OCI-LY7 (cell line): Measurements from ENCODE around the gene COPZ2. TPM values are rescaled to one million over a fixed set of nuclear protein-coding genes. Genes with fewer than 3 reads are reported as not detected.
A peak's percentile ranks its signal among the peaks of the same experiment; 100 is the strongest.
"Not testable (repeated sequence)": the region's sequence is repeated elsewhere in the genome, so short reads cannot be mapped to it uniquely, and the experiment has no call there.

Source experiments
- BruUV-seq: library from RNA; stranded (reverse); fragments of 400-500 nt; replicated peaks from 2 replicates; lab custom pipeline; 2021; lab: Mats Ljungman, UMichigan
- CTCF ChIA-PET: fragments of 300-600 bp; sonication (Branson Sonifier 250); formaldehyde crosslinking; loops from one replicate; lab custom pipeline; 2022; ENCODE audit warnings: antibody characterized with exemption; ENCODE audit not compliant: unreplicated experiment; lab: Charles Lee
- POLR2A ChIA-PET: fragments of 300-600 bp; sonication (Branson Sonifier 250); formaldehyde crosslinking; loops from one replicate; lab custom pipeline; 2022; ENCODE audit warnings: antibody characterized with exemption; lab: Charles Lee
- DNase-seq: peaks from one replicate; pipeline ENCODE4 v3.0.0-alpha.2; 2015; ENCODE audit warnings: low spot score
- H2AFZ ChIP-seq: fragments of 200-600 bp; sonication (generic), shearing (Covaris generic); 2 replicates; pipeline ENCODE4 v1.6.1; 2014; ENCODE audit warnings: mild to moderate bottlenecking, antibody characterized with exemption, low read length, moderate library complexity
- H3K27ac ChIP-seq: fragments of 200-600 bp; sonication (generic); 2 replicates; pipeline ENCODE4 v1.5.1; 2014; ENCODE audit warnings: mixed run types, low read depth, mild to moderate bottlenecking, moderate library complexity, low read length, inconsistent platforms; ENCODE audit not compliant: poor library complexity, severe bottlenecking
- H3K36me3 ChIP-seq: fragments of 200-600 bp; sonication (generic); 2 replicates; pipeline ENCODE4 v1.6.1; 2014; ENCODE audit warnings: mild to moderate bottlenecking, antibody characterized with exemption, low read length, moderate library complexity, mixed read lengths; ENCODE audit not compliant: insufficient read depth
- H3K4me1 ChIP-seq: fragments of 200-600 bp; sonication (generic); 2 replicates; pipeline ENCODE4 v1.5.1; 2014; ENCODE audit warnings: mild to moderate bottlenecking, low read length; ENCODE audit not compliant: insufficient read depth, poor library complexity, severe bottlenecking
- H3K4me2 ChIP-seq: fragments of 200-600 bp; sonication (generic); 2 replicates; pipeline ENCODE4 v1.6.1; 2014; ENCODE audit warnings: mild to moderate bottlenecking, low read length
- H3K4me3 ChIP-seq: fragments of 200-600 bp; sonication (generic); 2 replicates; pipeline ENCODE4 v1.5.1; 2014; ENCODE audit warnings: mild to moderate bottlenecking, low read depth, low read length; ENCODE audit not compliant: poor library complexity, severe bottlenecking
- H3K79me2 ChIP-seq: fragments of 200-600 bp; sonication (generic); 2 replicates; pipeline ENCODE4 v1.6.1; 2016; ENCODE audit warnings: low read depth, mild to moderate bottlenecking, low read length, moderate library complexity, mixed read lengths; ENCODE audit not compliant: insufficient read depth
- H3K9me2 ChIP-seq: fragments of 200-600 bp; sonication (generic); 2 replicates; pipeline ENCODE4 v1.6.1; 2016; ENCODE audit warnings: mild to moderate bottlenecking, low read length, mixed read lengths; ENCODE audit not compliant: insufficient read depth
- H3K9me3 ChIP-seq: fragments of 200-600 bp; sonication (generic); 2 replicates; pipeline ENCODE4 v1.6.1; 2014; ENCODE audit warnings: mild to moderate bottlenecking, mixed run types, low read length, mixed read lengths
- H4K20me1 ChIP-seq: fragments of 200-600 bp; sonication (generic); 2 replicates; pipeline ENCODE4 v1.6.1; 2014; ENCODE audit warnings: mild to moderate bottlenecking, antibody characterized with exemption, low read length, moderate library complexity, mixed read lengths; ENCODE audit not compliant: insufficient read depth
- EZH2phosphoT487 ChIP-seq: fragments of 200-600 bp; sonication (generic); IDR thresholded peaks from 2 replicates; pipeline ENCODE4 v1.6.1; 2018; ENCODE audit warnings: low read depth, borderline replicate concordance, mild to moderate bottlenecking, mixed run types, antibody characterized with exemption, low read length, moderate library complexity, mixed read lengths
- intact Hi-C: fragments of 100-400 bp; cut with micrococcal nuclease; formaldehyde crosslinking; loops from one replicate; pipeline ENCODE4 v1.10.0; 2022; ENCODE audit not compliant: unreplicated experiment
- total RNA-seq, 2 experiments: library from RNA; depleted of rRNA in 1 of 2; stranded (reverse); fragments of >200 nt in 1 of 2; shearing (Covaris generic) in 1 of 2; gene quantifications; 2 replicates each; pipeline ENCODE4 v1.2.3, GENCODE V29; 2014 to 2022
- TF ChIP-seq, protein P1 (sequence below): fragments of 200-600 bp; sonication (generic); conservative IDR thresholded peaks from 2 replicates; pipeline ENCODE4 v1.5.1; 2014; ENCODE audit warnings: mild to moderate bottlenecking, antibody characterized with exemption, low read length, moderate library complexity, mixed read lengths

The COPZ2 gene
- total RNA-seq, 2 experiments from 2014 or later = 1.2 to 1.7 TPM

DNA sequence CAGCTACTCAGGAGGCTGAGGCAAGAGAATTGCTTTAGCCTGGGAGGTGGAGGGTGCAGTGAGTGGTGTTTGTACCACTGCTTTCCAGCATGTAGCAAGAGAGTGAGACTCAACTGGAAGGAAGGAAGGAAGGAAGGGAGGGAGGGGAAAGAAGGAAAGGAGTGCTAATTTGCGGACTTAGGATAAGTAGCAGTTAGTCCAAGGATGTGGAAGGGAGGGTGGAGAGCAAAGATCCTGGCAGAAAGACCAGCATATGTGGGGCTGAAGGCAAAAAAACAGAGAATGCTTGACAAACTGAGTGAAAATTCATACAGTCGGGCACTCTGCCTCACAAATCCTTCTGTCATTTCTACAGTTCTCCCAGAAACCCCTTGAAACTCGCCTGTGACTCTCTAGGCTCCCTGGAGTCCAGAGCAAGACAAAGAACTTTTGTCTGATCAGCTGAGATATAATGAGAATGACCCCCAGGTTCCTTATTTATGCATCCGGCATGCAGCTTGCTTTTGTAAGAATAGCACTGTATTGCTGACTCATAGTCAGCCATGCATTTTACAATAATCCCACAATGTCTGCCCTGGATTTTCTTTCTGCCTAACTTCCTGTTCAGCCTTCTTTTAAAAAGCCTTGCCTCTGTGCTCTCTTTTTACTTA, 35.2 kb downstream of the COPZ2 start:
- intact Hi-C loops = no loop called here
- CTCF ChIA-PET = no interaction called here
- no peak overlapping the region for H3K4me3 ChIP-seq
- peak overlapping the region; percentile 54 for H3K4me2 ChIP-seq
- H3K27ac ChIP-seq = no peak overlapping the region
- H3K4me1 ChIP-seq = peaks cover 34% of the 10 kb centered on the region
- no peaks in the 10 kb centered on the region for H3K36me3 ChIP-seq
- no peaks in the 10 kb centered on the region for H3K79me2 ChIP-seq
- no peaks in the 10 kb centered on the region for H4K20me1 ChIP-seq
- DNase-seq = peak; percentile 60
- TF ChIP-seq, protein P1, sequence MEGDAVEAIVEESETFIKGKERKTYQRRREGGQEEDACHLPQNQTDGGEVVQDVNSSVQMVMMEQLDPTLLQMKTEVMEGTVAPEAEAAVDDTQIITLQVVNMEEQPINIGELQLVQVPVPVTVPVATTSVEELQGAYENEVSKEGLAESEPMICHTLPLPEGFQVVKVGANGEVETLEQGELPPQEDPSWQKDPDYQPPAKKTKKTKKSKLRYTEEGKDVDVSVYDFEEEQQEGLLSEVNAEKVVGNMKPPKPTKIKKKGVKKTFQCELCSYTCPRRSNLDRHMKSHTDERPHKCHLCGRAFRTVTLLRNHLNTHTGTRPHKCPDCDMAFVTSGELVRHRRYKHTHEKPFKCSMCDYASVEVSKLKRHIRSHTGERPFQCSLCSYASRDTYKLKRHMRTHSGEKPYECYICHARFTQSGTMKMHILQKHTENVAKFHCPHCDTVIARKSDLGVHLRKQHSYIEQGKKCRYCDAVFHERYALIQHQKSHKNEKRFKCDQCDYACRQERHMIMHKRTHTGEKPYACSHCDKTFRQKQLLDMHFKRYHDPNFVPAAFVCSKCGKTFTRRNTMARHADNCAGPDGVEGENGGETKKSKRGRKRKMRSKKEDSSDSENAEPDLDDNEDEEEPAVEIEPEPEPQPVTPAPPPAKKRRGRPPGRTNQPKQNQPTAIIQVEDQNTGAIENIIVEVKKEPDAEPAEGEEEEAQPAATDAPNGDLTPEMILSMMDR = no peak
- no peak for TF ChIP-seq EZH2phosphoT487
- no TSS peak for BruUV-seq
- H2AFZ ChIP-seq = peak overlapping the region; percentile 97
- no peaks in the 10 kb centered on the region for H3K9me3 ChIP-seq
- no peaks in the 10 kb centered on the region for H3K9me2 ChIP-seq
- POLR2A ChIA-PET = interaction anchor here (1.2 kb wide), 1 partner anchor 15 kb away, joined by 4 read pairs; no protein-coding TSS in a partner anchor

DNA sequence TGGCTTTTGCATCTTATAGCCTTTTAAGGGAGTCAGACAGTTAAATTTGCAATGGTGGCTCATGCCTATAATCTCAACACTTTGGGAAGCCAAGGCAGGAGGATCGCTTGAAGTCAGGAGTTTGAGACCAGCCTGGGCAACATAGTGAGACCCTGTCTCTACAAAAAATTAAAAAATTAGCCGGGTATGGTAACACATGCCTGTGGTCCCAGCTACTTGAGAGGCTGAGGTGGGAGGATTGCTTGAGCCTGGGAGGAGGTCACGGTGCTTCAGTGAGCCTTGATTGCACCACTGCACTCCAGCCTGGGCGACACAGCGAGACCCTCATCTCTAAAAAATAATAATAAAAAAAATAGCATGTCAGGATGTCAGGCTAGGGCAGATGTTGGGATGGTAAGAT, 35.9 kb downstream of the COPZ2 start:
- H4K20me1 ChIP-seq, BruUV-seq, H3K79me2 ChIP-seq, H3K36me3 ChIP-seq, H3K9me2 ChIP-seq, H3K9me3 ChIP-seq, H3K27ac ChIP-seq, POLR2A ChIA-PET, H3K4me2 ChIP-seq, H2AFZ ChIP-seq, H3K4me3 ChIP-seq, DNase-seq, intact Hi-C loops, CTCF ChIA-PET: not testable (repeated sequence)
- H3K4me1 ChIP-seq = peaks cover 34% of the 10 kb centered on the region

DNA sequence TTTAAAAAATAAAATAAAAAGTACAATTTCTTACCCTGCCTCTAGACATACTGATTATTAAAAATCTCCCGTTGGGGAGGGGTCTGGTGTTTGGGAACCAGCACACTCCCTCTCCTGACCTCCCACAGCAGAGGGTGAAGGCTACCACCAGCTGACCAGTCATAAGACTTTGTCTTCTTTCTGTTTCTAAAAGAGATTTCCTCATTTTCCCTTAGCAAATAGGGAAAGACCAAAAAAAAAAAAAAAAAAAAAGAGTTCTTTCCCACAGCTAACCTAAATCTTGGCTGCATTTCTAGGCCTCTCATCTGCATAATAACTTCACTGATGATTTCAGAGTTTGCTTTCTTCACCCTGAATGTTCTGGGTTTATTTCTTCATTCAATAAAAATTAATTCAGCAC, 36.4 kb downstream of the COPZ2 start:
- POLR2A ChIA-PET = no interaction called here
- CTCF ChIA-PET = no interaction called here
- no peak overlapping the region for H3K4me3 ChIP-seq
- TF ChIP-seq, protein P1 = no peak
- TF ChIP-seq EZH2phosphoT487 = no peak
- no peak overlapping the region for H2AFZ ChIP-seq
- H3K4me2 ChIP-seq = no peak overlapping the region
- H3K4me1 ChIP-seq = peaks cover 34% of the 10 kb centered on the region
- no peaks in the 10 kb centered on the region for H3K9me2 ChIP-seq
- no peak overlapping the region for H3K27ac ChIP-seq
- H4K20me1 ChIP-seq = no peaks in the 10 kb centered on the region
- no peaks in the 10 kb centered on the region for H3K79me2 ChIP-seq
- H3K9me3 ChIP-seq = no peaks in the 10 kb centered on the region
- intact Hi-C loops = no loop called here
- no peaks in the 10 kb centered on the region for H3K36me3 ChIP-seq
- BruUV-seq = no TSS peak
- no peak for DNase-seq
